ENCODE measurements around the gene ZBTB48. TPM values are rescaled to one million over a fixed set of nuclear protein-coding genes. Genes with fewer than 3 reads are reported as not detected.
A peak's percentile ranks its signal among the peaks of the same experiment; 100 is the strongest.
"Not testable (repeated sequence)": the region's sequence is repeated elsewhere in the genome, so short reads cannot be mapped to it uniquely, and the experiment has no call there.

ZBTB48 gene
- total RNA-seq, 3 donors from 2014 or later, result 32.1 to 37.6 (median 33.7) TPM

DNA sequence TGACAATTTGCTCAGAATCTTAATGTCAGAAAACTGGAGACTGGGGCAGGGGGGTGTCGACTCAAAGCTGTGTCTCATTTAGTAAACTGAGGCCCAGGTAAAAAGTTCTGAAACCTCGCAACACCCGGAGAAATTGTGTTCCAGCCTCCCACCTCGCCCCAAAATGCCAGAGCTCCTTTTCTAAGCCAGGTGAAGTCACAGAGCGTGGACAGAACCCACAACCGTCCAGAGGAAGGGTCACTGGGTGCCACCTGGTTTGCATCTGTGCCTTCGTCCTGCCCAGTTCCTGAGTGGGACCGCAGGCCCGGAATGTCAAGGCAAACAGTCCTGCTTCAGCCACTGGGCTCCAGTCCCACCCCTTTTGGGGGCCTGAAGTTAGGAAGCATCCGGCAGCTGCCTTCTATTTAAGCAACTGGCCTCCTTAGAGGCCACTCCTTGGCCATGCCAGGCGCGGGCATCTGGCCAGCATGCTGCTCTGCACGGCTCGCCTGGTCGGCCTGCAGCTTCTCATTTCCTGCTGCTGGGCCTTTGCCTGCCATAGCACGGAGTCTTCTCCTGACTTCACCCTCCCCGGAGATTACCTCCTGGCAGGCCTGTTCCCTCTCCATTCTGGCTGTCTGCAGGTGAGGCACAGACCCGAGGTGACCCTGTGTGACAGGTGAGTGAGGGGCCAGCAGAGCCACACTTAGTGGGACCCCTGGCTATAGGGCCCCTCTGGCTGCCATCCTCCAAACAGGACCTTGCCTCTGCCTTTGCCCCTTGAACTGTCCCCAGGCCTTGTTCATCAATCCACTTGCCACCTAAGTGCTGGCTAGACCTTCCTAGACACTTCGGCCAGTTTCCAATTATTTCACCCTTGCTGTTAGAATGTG lies 24.7 kb upstream of the ZBTB48 start, which contains the start of gene TAS1R1:
Gene TAS1R1 (plus strand): TSS at position 401 of the 872 bp plus-strand sequence. CDS start 67 bp downstream, at position 468.
- DNase-seq, result no peak
- Mint-ChIP-seq H3K36me3 (ENCODE audit: insufficient read depth) (peaks cover 3% of the 10 kb centered on the region), H3K27me3 (ENCODE audit: low read depth) (no peaks in the 10 kb centered on the region), H3K4me1 (ENCODE audit: low read depth) (peaks cover 18% of the 10 kb centered on the region), H3K9me3 (no peaks in the 10 kb centered on the region), H3K4me3 (peak within 1 kb of the TSS; percentile 86)
- ATAC-seq, result no peak

DNA sequence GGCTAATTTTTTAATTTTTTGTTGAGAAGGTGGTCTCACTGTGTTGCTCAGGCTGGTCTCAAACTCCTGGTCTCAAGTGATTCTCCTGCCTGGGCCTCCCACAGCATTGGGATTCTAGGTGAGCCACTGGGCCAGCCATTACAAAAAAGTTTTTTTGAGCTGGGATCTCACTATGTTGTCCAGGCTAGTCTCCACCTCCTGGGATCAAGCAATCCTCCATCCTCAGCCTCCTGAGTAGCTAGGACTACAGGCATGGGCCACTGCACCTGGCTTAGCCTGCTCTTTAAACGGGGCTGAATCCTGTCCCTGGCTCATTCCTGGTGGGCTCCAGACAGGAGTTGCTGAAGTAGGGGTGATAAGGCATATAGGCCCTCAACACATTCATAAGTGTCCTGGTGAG lies 22.2 kb upstream of the ZBTB48 start:
- no peaks in the 10 kb centered on the region for H3K27me3 Mint-ChIP-seq (ENCODE audit: low read depth)
- ATAC-seq (no peak), DNase-seq (no peak)
- no peak overlapping the region for H3K4me3 Mint-ChIP-seq
- no peaks in the 10 kb centered on the region for H3K36me3 Mint-ChIP-seq (ENCODE audit: insufficient read depth)
- H3K9me3 Mint-ChIP-seq, result no peaks in the 10 kb centered on the region
- H3K4me1 Mint-ChIP-seq (ENCODE audit: low read depth), result peaks cover 13% of the 10 kb centered on the region

DNA sequence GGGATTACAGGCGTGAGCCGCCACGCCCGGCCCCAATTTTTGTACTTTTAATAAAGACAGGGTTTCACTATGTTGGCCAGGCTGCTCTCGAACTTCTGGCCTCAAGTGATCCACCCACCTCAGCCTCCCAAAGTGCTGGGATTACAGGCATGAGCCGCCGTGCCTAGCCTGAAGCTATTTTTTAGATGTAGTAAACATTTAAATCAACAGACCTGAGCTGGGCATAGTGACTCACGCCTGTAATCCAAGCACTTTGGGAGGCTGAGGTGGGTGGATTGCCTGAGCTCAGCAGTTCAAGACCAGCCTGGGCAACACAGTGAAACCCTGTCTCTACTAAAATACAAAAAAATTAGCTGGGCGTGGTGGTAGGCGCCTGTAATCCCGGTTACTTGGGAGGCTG lies 20.6 kb upstream of the ZBTB48 start:
- not testable (repeated sequence) for ATAC-seq; H3K36me3 Mint-ChIP-seq (ENCODE audit: insufficient read depth); H3K4me1 Mint-ChIP-seq (ENCODE audit: low read depth); H3K4me3 Mint-ChIP-seq; DNase-seq; H3K27me3 Mint-ChIP-seq (ENCODE audit: low read depth); H3K9me3 Mint-ChIP-seq

DNA sequence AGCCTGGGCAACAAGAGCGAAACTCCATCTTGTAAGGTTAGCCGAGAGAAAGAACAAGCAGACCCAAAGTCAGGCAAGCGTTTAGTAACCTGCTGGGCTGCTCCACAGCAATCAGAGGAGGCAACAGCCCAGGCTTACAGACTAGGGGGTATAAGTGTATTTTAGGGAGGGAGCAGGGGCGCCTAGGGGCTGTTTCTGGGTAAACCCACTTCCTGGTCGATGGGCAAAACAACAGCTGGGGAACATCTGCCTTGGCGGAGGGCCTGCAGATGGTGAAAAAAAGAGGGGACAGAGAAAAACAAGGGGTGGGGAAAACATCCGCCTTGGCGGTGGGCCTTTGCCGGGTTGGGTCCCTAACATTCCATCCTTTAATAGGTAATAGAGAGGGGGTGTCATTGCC lies 19.5 kb upstream of the ZBTB48 start:
- Mint-ChIP-seq H3K27me3 (ENCODE audit: low read depth) (no peaks in the 10 kb centered on the region), H3K36me3 (ENCODE audit: insufficient read depth) (no peaks in the 10 kb centered on the region), H3K9me3 (no peaks in the 10 kb centered on the region), H3K4me3 (no peak overlapping the region), H3K4me1 (ENCODE audit: low read depth) (peaks cover 2% of the 10 kb centered on the region)
- DNase-seq (no peak), ATAC-seq (no peak)

DNA sequence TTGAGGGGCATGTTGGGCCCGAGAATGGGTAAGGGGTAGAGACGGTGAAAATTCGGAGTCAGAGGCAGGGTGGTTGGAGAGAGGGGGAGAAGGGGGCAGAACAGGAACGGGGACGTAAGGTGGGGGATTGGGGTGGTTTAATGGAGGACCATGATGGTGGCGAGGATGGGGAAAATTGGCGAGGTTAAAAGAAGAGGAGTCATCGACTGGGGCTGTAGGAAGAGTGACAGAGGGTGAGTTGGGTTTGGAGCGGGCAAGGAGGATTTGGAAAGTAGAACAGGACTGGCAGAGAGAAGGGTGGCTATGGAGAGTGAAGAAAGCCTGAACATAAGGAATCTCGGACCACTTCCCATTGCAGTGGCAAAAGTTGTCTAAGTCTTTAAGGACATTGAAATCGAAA lies 10.8 kb upstream of the ZBTB48 start:
- DNase-seq (no peak), ATAC-seq (no peak)
- no peaks in the 10 kb centered on the region for H3K36me3 Mint-ChIP-seq (ENCODE audit: insufficient read depth)
- no peak overlapping the region for H3K4me3 Mint-ChIP-seq
- peaks cover 5% of the 10 kb centered on the region for H3K27me3 Mint-ChIP-seq (ENCODE audit: low read depth)
- H3K4me1 Mint-ChIP-seq (ENCODE audit: low read depth), result no peaks in the 10 kb centered on the region
- H3K9me3 Mint-ChIP-seq, result no peaks in the 10 kb centered on the region

DNA sequence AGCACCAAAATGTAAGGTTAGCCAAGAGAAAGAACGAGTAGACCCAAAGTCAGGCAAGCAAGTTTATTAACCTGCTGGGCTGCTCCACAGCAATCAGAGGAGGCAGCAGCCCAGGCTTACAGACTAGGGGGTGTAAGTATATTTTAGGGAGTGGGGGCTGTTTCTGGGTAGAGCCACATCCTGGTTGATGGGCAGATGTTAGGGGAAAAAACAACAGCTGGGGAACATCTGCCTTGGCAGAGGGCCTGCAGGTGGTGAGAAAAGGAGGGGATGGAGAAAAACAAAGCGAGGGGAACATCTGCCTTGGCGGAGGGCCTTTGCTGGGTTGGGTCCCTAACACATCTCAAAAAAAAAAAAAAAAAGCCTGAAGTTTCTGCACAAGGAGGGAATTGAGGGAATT lies 9.7 kb upstream of the ZBTB48 start:
- ATAC-seq (no peak), DNase-seq (no peak)
- Mint-ChIP-seq H3K36me3 (ENCODE audit: insufficient read depth) (no peaks in the 10 kb centered on the region), H3K9me3 (no peaks in the 10 kb centered on the region), H3K4me3 (no peak overlapping the region), H3K4me1 (ENCODE audit: low read depth) (no peaks in the 10 kb centered on the region), H3K27me3 (ENCODE audit: low read depth) (peaks cover 5% of the 10 kb centered on the region)

DNA sequence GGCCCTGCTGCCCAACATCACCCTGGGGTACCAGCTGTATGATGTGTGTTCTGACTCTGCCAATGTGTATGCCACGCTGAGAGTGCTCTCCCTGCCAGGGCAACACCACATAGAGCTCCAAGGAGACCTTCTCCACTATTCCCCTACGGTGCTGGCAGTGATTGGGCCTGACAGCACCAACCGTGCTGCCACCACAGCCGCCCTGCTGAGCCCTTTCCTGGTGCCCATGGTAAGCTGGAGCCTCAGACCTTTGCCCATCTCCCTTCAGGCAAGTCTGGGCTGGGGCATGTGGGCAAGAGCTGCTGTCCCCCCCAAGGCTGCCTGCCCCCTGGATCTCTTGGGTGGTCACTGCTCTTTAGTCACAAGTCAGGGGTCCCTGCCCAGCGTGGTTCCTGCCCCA lies 8.8 kb upstream of the ZBTB48 start:
- Mint-ChIP-seq H3K4me3 (no peak overlapping the region), H3K4me1 (ENCODE audit: low read depth) (no peaks in the 10 kb centered on the region), H3K36me3 (ENCODE audit: insufficient read depth) (no peaks in the 10 kb centered on the region), H3K9me3 (no peaks in the 10 kb centered on the region), H3K27me3 (ENCODE audit: low read depth) (peaks cover 5% of the 10 kb centered on the region)
- DNase-seq (no peak), ATAC-seq (no peak)

DNA sequence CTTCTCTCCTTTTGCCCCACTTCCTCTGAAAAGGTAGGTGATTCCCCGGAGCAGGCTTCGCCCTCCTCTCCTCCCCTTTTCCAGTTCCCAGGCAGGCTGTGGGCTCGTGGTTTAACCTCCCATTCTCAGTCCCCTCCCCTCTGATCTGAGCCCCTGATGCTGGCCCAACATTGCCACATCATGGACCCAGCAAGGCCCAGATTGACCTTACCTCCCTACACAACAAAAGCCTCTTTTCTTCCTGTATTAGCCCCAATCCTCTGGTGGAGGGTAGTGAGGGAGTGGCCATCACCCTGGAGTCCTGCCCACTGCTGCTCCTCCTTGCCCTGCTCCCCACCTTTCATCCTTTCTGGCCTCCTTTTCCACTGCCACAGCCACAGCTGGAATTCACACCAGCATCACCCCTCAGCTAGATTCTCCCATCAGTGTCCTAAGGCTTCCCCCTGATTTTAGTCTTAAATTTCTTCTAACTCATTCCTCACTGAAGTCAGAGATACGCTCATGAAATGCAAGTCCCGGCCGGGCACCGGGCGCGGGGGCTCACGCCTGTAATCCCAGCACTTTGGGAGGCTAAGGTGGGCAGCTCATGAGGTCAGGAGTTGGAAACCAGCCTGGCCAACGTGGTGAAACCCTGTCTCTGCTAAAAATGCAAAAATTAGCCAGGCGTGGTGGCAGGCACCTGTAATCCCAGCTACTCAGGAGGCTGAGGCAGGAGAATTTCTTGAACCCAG lies 7.0 kb upstream of the ZBTB48 start:
- H3K27me3 Mint-ChIP-seq (ENCODE audit: low read depth), result peaks cover 5% of the 10 kb centered on the region
- no peaks in the 10 kb centered on the region for H3K9me3 Mint-ChIP-seq
- ATAC-seq (no peak), DNase-seq (no peak)
- no peaks in the 10 kb centered on the region for H3K4me1 Mint-ChIP-seq (ENCODE audit: low read depth)
- no peaks in the 10 kb centered on the region for H3K36me3 Mint-ChIP-seq (ENCODE audit: insufficient read depth)
- H3K4me3 Mint-ChIP-seq, result no peak overlapping the region

DNA sequence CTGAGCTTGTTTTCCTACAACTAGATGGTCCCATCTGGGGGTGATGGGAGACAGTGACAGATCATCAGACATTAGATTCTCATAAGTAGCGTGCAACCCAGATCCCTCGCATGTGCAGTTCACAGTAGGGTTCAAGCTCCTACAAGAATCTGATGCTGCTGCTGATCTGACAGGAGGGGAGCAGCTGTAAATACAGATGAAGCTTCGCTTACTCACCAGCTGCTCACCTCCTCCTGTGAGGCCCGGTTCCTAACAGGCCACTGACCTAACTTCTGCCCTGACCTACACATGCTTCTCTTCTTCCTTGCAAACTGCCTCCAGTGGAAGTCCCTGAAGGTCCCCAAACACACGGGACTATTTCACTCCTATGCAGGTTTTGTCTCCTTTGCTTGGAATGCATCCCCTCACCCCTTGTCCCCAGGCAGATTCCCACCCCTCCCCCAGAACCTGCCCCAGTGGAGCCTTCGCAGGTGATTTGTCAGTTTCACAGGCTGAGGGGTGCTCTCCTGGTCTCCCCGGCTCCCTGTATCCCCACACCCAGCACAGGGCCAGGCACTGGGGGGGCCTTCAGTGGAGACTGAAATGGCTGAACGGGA lies 5.7 kb upstream of the ZBTB48 start:
- H3K4me3 Mint-ChIP-seq, result no peak overlapping the region
- no peaks in the 10 kb centered on the region for H3K9me3 Mint-ChIP-seq
- H3K27me3 Mint-ChIP-seq (ENCODE audit: low read depth), result peaks cover 5% of the 10 kb centered on the region
- DNase-seq (no peak), ATAC-seq (no peak)
- H3K36me3 Mint-ChIP-seq (ENCODE audit: insufficient read depth), result no peaks in the 10 kb centered on the region
- peaks cover under 1% of the 10 kb centered on the region for H3K4me1 Mint-ChIP-seq (ENCODE audit: low read depth)

DNA sequence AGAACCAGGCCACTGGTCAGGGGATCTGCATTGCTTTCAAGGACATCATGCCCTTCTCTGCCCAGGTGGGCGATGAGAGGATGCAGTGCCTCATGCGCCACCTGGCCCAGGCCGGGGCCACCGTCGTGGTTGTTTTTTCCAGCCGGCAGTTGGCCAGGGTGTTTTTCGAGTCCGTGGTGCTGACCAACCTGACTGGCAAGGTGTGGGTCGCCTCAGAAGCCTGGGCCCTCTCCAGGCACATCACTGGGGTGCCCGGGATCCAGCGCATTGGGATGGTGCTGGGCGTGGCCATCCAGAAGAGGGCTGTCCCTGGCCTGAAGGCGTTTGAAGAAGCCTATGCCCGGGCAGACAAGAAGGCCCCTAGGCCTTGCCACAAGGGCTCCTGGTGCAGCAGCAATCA lies 5.0 kb upstream of the ZBTB48 start:
- H3K9me3 Mint-ChIP-seq, result no peaks in the 10 kb centered on the region
- H3K36me3 Mint-ChIP-seq (ENCODE audit: insufficient read depth), result no peaks in the 10 kb centered on the region
- ATAC-seq, result no peak
- no peak overlapping the region for H3K4me3 Mint-ChIP-seq
- peaks cover 8% of the 10 kb centered on the region for H3K4me1 Mint-ChIP-seq (ENCODE audit: low read depth)
- H3K27me3 Mint-ChIP-seq (ENCODE audit: low read depth), result peaks cover 5% of the 10 kb centered on the region
- no peak for DNase-seq

DNA sequence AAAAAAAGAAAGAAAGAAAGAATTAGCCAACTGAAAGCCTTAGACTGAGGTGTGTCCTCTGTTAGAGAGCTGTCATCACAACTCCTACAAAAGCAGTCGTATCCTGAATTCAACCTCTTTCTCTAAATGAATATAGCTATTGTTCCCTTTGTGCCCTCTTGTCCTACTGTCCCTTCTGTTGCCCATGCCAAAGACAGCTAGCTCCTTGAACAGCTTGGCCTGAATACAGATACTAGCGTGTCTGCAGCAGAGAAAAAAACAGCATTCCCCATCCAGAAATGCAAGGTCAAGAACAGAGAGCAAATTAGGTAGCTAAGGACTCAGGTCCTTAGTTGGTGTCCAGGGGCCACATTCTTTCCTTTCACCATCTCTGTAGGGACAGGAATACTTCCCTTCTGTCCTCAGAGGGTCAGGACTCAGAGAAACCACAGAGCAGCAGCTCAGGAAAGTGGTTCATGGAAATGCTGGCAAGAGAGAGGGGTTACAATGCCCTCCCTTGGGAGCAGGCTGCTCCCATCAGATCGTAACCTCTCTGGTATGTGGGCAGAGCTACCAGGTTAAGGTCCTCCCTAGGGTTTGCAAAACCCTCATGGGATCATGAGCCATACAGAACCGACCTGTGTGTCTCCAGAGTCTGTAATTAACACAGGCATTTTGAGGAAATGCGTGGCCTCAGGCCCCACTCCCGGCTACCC lies 1.8 kb upstream of the ZBTB48 start:
- DNase-seq (no peak), ATAC-seq (no peak)
- Mint-ChIP-seq H3K9me3 (no peaks in the 10 kb centered on the region), H3K4me1 (ENCODE audit: low read depth) (peaks cover 31% of the 10 kb centered on the region), H3K27me3 (ENCODE audit: low read depth) (no peaks in the 10 kb centered on the region), H3K36me3 (ENCODE audit: insufficient read depth) (no peaks in the 10 kb centered on the region), H3K4me3 (no peak overlapping the region)

DNA sequence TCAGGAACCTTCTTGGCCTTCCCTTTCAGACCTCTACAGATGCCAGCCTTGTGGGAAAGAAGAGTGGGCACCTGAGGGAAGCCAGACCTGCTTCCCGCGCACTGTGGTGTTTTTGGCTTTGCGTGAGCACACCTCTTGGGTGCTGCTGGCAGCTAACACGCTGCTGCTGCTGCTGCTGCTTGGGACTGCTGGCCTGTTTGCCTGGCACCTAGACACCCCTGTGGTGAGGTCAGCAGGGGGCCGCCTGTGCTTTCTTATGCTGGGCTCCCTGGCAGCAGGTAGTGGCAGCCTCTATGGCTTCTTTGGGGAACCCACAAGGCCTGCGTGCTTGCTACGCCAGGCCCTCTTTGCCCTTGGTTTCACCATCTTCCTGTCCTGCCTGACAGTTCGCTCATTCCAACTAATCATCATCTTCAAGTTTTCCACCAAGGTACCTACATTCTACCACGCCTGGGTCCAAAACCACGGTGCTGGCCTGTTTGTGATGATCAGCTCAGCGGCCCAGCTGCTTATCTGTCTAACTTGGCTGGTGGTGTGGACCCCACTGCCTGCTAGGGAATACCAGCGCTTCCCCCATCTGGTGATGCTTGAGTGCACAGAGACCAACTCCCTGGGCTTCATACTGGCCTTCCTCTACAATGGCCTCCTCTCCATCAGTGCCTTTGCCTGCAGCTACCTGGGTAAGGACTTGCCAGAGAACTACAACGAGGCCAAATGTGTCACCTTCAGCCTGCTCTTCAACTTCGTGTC lies 995 bp upstream of the ZBTB48 start:
- H3K4me3 Mint-ChIP-seq, result peak overlapping the region; percentile 88
- H3K36me3 Mint-ChIP-seq (ENCODE audit: insufficient read depth), result no peaks in the 10 kb centered on the region
- H3K4me1 Mint-ChIP-seq (ENCODE audit: low read depth), result peaks cover 31% of the 10 kb centered on the region
- H3K27me3 Mint-ChIP-seq (ENCODE audit: low read depth), result no peaks in the 10 kb centered on the region
- H3K9me3 Mint-ChIP-seq, result no peaks in the 10 kb centered on the region
- no peak for DNase-seq
- ATAC-seq, result no peak

DNA sequence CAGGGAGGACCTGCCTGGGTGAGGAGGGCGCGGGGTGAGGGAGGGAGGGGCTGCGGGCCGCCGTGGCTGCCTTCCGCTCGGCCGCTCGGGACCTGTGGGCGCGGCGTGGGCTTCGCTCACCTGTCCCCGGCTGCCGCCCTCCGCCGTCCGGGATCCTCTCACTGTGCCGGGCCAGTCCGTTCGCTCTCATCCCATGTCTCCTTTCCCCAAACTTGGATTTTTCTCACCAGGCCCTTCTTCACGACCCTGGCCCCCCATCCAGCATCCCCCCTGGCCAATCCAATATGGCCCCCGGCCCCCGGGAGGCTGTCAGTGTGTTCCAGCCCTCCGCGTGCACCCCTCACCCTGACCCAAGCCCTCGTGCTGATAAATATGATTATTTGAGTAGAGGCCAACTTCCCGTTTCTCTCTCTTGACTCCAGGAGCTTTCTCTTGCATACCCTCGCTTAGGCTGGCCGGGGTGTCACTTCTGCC lies 362 bp downstream of the ZBTB48 start:
- H3K9me3 Mint-ChIP-seq, result no peaks in the 10 kb centered on the region
- peak overlapping the region; percentile 88 for H3K4me3 Mint-ChIP-seq
- no peaks in the 10 kb centered on the region for H3K27me3 Mint-ChIP-seq (ENCODE audit: low read depth)
- no peaks in the 10 kb centered on the region for H3K36me3 Mint-ChIP-seq (ENCODE audit: insufficient read depth)
- peak; percentile 13 to 47 for ATAC-seq
- peaks cover 40% of the 10 kb centered on the region for H3K4me1 Mint-ChIP-seq (ENCODE audit: low read depth)
- no peak for DNase-seq
